Osteoblast (primary cell): ENCODE data around the gene PPP1R8. TPM values are rescaled to one million over a fixed set of nuclear protein-coding genes. Genes with fewer than 3 reads are reported as not detected.
A peak's percentile ranks its signal among the peaks of the same experiment; 100 is the strongest.
"Not testable (repeated sequence)": the region's sequence is repeated elsewhere in the genome, so short reads cannot be mapped to it uniquely, and the experiment has no call there.

Source experiments
- DNase-seq: peaks from one replicate; pipeline ENCODE4 v3.0.0; 2011; ENCODE audit warnings: low spot score, mixed read lengths; ENCODE audit not compliant: insufficient read length; ENCODE audit errors: missing footprints
- H2AFZ ChIP-seq: 2 replicates; pipeline ENCODE4 v1.6.0; 2011; ENCODE audit warnings: mild to moderate bottlenecking, low read length
- H3K27ac ChIP-seq: 2 replicates; pipeline ENCODE4 v1.5.1; 2011; ENCODE audit warnings: mild to moderate bottlenecking, low read depth, low read length, moderate library complexity
- H3K27me3 ChIP-seq: 2 replicates; pipeline ENCODE4 v1.6.0; 2012; ENCODE audit warnings: mild to moderate bottlenecking, control low read depth, inconsistent platforms, low read length, moderate library complexity; ENCODE audit not compliant: insufficient read depth
- H3K36me3 ChIP-seq: 2 replicates; pipeline ENCODE4 v1.5.1; 2011; ENCODE audit warnings: mild to moderate bottlenecking, low read length, control low read depth, moderate library complexity; ENCODE audit not compliant: insufficient read depth
- H3K4me1 ChIP-seq: 2 replicates; pipeline ENCODE4 v1.5.1; 2011; ENCODE audit warnings: mild to moderate bottlenecking, low read length, control low read depth, moderate library complexity; ENCODE audit not compliant: insufficient read depth
- H3K4me2 ChIP-seq: 2 replicates; pipeline ENCODE4 v1.6.0; 2011; ENCODE audit warnings: mild to moderate bottlenecking, low read length; ENCODE audit not compliant: insufficient read depth
- H3K4me3 ChIP-seq: fragments of 200-600 bp; sonication (generic); 3 replicates; pipeline ENCODE4 v1.5.1; 2012; ENCODE audit warnings: mild to moderate bottlenecking, low read length, inconsistent platforms; ENCODE audit not compliant: insufficient read depth
- H3K79me2 ChIP-seq: 2 replicates; pipeline ENCODE4 v1.6.0; 2012; ENCODE audit warnings: mild to moderate bottlenecking, low read length, control low read depth, inconsistent platforms; ENCODE audit not compliant: insufficient read depth
- H3K9me3 ChIP-seq: 2 replicates; pipeline ENCODE4 v1.5.1; 2011; ENCODE audit warnings: low read depth, low read length, control low read depth
- H4K20me1 ChIP-seq: 2 replicates; pipeline ENCODE4 v1.6.0; 2012; ENCODE audit warnings: mild to moderate bottlenecking, low read length, control low read depth; ENCODE audit not compliant: insufficient read depth
- CTCF ChIP-seq: IDR thresholded peaks from 2 replicates; pipeline ENCODE4 v1.5.1; 2011; ENCODE audit warnings: mild to moderate bottlenecking, low read depth, low read length, moderate library complexity; ENCODE audit errors: extremely low read depth
- total RNA-seq: library from RNA; depleted of rRNA; stranded (reverse); fragments of >200 nt; gene quantifications from 2 replicates; pipeline ENCODE4 v1.2.3, GENCODE V29; 2012

PPP1R8 gene
- total RNA-seq, 1 donor: 29.7 TPM

GRCh38 chr1:27868932-27869718, 38.5 kb downstream of the PPP1R8 start:
- Histone ChIP-seq H3K4me2 (no peak overlapping the region), H4K20me1 (no peaks in the 10 kb centered on the region), H3K4me1 (peaks cover 11% of the 10 kb centered on the region), H3K36me3 (no peaks in the 10 kb centered on the region), H3K9me3 (no peaks in the 10 kb centered on the region), H3K27me3 (no peaks in the 10 kb centered on the region), H3K27ac (no peak overlapping the region), H3K79me2 (peaks cover 2% of the 10 kb centered on the region), H2AFZ (peak overlapping the region; percentile 47), H3K4me3 (no peak overlapping the region)
- peak; percentile 61 for DNase-seq
- no peak for TF ChIP-seq CTCF

GRCh38 chr1:27869719-27870085, 39.1 kb downstream of the PPP1R8 start:
- Histone ChIP-seq H3K4me3 (no peak overlapping the region), H3K27me3 (no peaks in the 10 kb centered on the region), H2AFZ (no peak overlapping the region), H3K27ac (no peak overlapping the region), H3K4me1 (peaks cover 9% of the 10 kb centered on the region), H3K9me3 (no peaks in the 10 kb centered on the region), H3K4me2 (no peak overlapping the region), H3K36me3 (no peaks in the 10 kb centered on the region), H3K79me2 (peaks cover 2% of the 10 kb centered on the region), H4K20me1 (no peaks in the 10 kb centered on the region)
- no peak for DNase-seq
- TF ChIP-seq CTCF: no peak

- not testable (repeated sequence) for DNase-seq, H3K27me3 ChIP-seq, H2AFZ ChIP-seq, H3K79me2 ChIP-seq, H3K27ac ChIP-seq, H3K36me3 ChIP-seq, H3K9me3 ChIP-seq, H3K4me2 ChIP-seq, H3K4me3 ChIP-seq, H4K20me1 ChIP-seq
- H3K4me1 ChIP-seq: peaks cover 11% of the 10 kb centered on the region
Observed at GRCh38 chr1:27871076-27871475, 40.5 kb downstream of the PPP1R8 start.

- H3K79me2 ChIP-seq: peaks cover 6% of the 10 kb centered on the region
- H2AFZ ChIP-seq: peak within 1 kb of the TSS; percentile 97
- no peak for TF ChIP-seq CTCF
- no peaks in the 10 kb centered on the region for H3K9me3 ChIP-seq
- no peaks in the 10 kb centered on the region for H4K20me1 ChIP-seq
- no peaks in the 10 kb centered on the region for H3K36me3 ChIP-seq
- H3K4me1 ChIP-seq: peaks cover 11% of the 10 kb centered on the region
- peak within 1 kb of the TSS; percentile 53 for H3K27ac ChIP-seq
- no peaks in the 10 kb centered on the region for H3K27me3 ChIP-seq
- DNase-seq: peak; percentile 97
- peak within 1 kb of the TSS; percentile 92 for H3K4me2 ChIP-seq
- H3K4me3 ChIP-seq: peak within 1 kb of the TSS; percentile 87
Observed at GRCh38 chr1:27872059-27872801, 41.6 kb downstream of the PPP1R8 start, which contains the start of gene THEMIS2. THEMIS2 (plus strand) TSS chr1:27872544; CDS start chr1:27872572, 28 bp downstream.
